Measurements from ENCODE around the gene CCDC120. TPM values are rescaled to one million over a fixed set of nuclear protein-coding genes. Genes with fewer than 3 reads are reported as not detected.

Gene CCDC120
- total and polyA plus RNA-seq, 2 donors from 2014 or later, result 5.2 to 13.7 TPM

- intact Hi-C loops (cut with DNase I), result no loop called here
- Histone ChIP-seq H3K36me3 (ENCODE audit: control insufficient read depth in 2 of 3, insufficient read depth in 3 of 3, low read length in 3 of 3) (peaks cover 0 to 11% (median 10%) of the 10 kb centered on the region in 3 donors), H3K9me3 (ENCODE audit: control insufficient read depth in 2 of 3, insufficient read depth in 1 of 3, low read length in 3 of 3) (no peaks in the 10 kb centered on the region), H3K4me1 (ENCODE audit: control insufficient read depth in 2 of 3, insufficient read depth in 2 of 3, low read depth in 1 of 3, low read length in 3 of 3) (no peaks in the 10 kb centered on the region), H3K4me3 (ENCODE audit: low read length in 3 of 3) (no peak overlapping the region), H3K9ac (ENCODE audit: low read length in 3 of 3) (no peak overlapping the region), H3K27ac (ENCODE audit: low read depth in 2 of 2, low read length in 2 of 2) (no peak overlapping the region), H3K27me3 (ENCODE audit: control insufficient read depth, insufficient read depth, low read length) (no peaks in the 10 kb centered on the region)
- DNase-seq (no peak), FAIRE-seq (no peak)
- TF ChIP-seq, protein P1, sequence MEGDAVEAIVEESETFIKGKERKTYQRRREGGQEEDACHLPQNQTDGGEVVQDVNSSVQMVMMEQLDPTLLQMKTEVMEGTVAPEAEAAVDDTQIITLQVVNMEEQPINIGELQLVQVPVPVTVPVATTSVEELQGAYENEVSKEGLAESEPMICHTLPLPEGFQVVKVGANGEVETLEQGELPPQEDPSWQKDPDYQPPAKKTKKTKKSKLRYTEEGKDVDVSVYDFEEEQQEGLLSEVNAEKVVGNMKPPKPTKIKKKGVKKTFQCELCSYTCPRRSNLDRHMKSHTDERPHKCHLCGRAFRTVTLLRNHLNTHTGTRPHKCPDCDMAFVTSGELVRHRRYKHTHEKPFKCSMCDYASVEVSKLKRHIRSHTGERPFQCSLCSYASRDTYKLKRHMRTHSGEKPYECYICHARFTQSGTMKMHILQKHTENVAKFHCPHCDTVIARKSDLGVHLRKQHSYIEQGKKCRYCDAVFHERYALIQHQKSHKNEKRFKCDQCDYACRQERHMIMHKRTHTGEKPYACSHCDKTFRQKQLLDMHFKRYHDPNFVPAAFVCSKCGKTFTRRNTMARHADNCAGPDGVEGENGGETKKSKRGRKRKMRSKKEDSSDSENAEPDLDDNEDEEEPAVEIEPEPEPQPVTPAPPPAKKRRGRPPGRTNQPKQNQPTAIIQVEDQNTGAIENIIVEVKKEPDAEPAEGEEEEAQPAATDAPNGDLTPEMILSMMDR (IDR thresholded peaks at IDR 0.05; ENCODE audit: borderline replicate concordance, extremely low read depth, insufficient read depth), result no peak
Observed at GRCh38 chrX:49116076-49116475, 57.3 kb downstream of the CCDC120 start.

- Histone ChIP-seq H3K27ac (ENCODE audit: low read depth in 2 of 2, low read length in 2 of 2) (no peak overlapping the region), H3K27me3 (ENCODE audit: control insufficient read depth, insufficient read depth, low read length) (no peaks in the 10 kb centered on the region), H3K4me1 (ENCODE audit: control insufficient read depth in 2 of 3, insufficient read depth in 2 of 3, low read depth in 1 of 3, low read length in 3 of 3) (no peaks in the 10 kb centered on the region), H3K9ac (ENCODE audit: low read length in 3 of 3) (no peak overlapping the region), H3K4me3 (ENCODE audit: low read length in 3 of 3) (no peak overlapping the region), H3K36me3 (ENCODE audit: control insufficient read depth in 2 of 3, insufficient read depth in 3 of 3, low read length in 3 of 3) (peaks cover 0 to 15% (median 11%) of the 10 kb centered on the region in 3 donors), H3K9me3 (ENCODE audit: control insufficient read depth in 2 of 3, insufficient read depth in 1 of 3, low read length in 3 of 3) (no peaks in the 10 kb centered on the region)
- intact Hi-C loops (cut with DNase I), result no loop called here
- TF ChIP-seq, protein P1 (IDR thresholded peaks at IDR 0.05; ENCODE audit: borderline replicate concordance, extremely low read depth, insufficient read depth), result no peak
- no peak for FAIRE-seq
- no peak for DNase-seq
Observed at GRCh38 chrX:49116716-49117115, 57.9 kb downstream of the CCDC120 start.

- Histone ChIP-seq H3K4me3 (ENCODE audit: low read length in 3 of 3) (no peak overlapping the region), H3K27ac (ENCODE audit: low read depth in 2 of 2, low read length in 2 of 2) (no peak overlapping the region), H3K36me3 (ENCODE audit: control insufficient read depth in 2 of 3, insufficient read depth in 3 of 3, low read length in 3 of 3) (peaks cover 0 to 17% (median 11%) of the 10 kb centered on the region in 3 donors), H3K27me3 (ENCODE audit: control insufficient read depth, insufficient read depth, low read length) (no peaks in the 10 kb centered on the region), H3K9me3 (ENCODE audit: control insufficient read depth in 2 of 3, insufficient read depth in 1 of 3, low read length in 3 of 3) (no peaks in the 10 kb centered on the region), H3K4me1 (ENCODE audit: control insufficient read depth in 2 of 3, insufficient read depth in 2 of 3, low read depth in 1 of 3, low read length in 3 of 3) (peaks cover 0 to 3% (median 1%) of the 10 kb centered on the region in 3 donors), H3K9ac (ENCODE audit: low read length in 3 of 3) (no peak overlapping the region)
- intact Hi-C loops (cut with DNase I), result no loop called here
- DNase-seq (no peak), FAIRE-seq (no peak)
- TF ChIP-seq, protein P1 (IDR thresholded peaks at IDR 0.05; ENCODE audit: borderline replicate concordance, extremely low read depth, insufficient read depth), result no peak
Observed at GRCh38 chrX:49117581-49117980, 58.8 kb downstream of the CCDC120 start.

Other genes with a start within 250 kb of the CCDC120 start
- 0.19 TPM for gene ERAS, start 232.5 kb upstream of the CCDC120 start, total RNA-seq
- gene ERAS, start 232.5 kb upstream of the CCDC120 start, polyA plus RNA-seq (ENCODE audit: insufficient read depth, low read depth, low replicate concordance), result 0.43 TPM
- gene PCSK1N, start 223.4 kb upstream of the CCDC120 start, total RNA-seq, result 131 TPM
- 331 TPM for gene PCSK1N, start 223.4 kb upstream of the CCDC120 start, polyA plus RNA-seq (ENCODE audit: insufficient read depth, low read depth, low replicate concordance)
- 44.8 TPM for gene TIMM17B, start 161.2 kb upstream of the CCDC120 start, total RNA-seq
- 109 TPM for gene TIMM17B, start 161.2 kb upstream of the CCDC120 start, polyA plus RNA-seq (ENCODE audit: insufficient read depth, low read depth, low replicate concordance)
- gene PQBP1, start 161.1 kb upstream of the CCDC120 start, total RNA-seq, result 61.3 TPM
- gene PQBP1, start 161.1 kb upstream of the CCDC120 start, polyA plus RNA-seq (ENCODE audit: insufficient read depth, low read depth, low replicate concordance), result 93.4 TPM
- gene SLC35A2, start 147.4 kb upstream of the CCDC120 start, total RNA-seq, result 34.2 TPM
- gene SLC35A2, start 147.4 kb upstream of the CCDC120 start, polyA plus RNA-seq (ENCODE audit: insufficient read depth, low read depth, low replicate concordance), result 29.3 TPM
- 29.6 TPM for gene PIM2, start 140.0 kb upstream of the CCDC120 start, total RNA-seq
- 8.7 TPM for gene PIM2, start 140.0 kb upstream of the CCDC120 start, polyA plus RNA-seq (ENCODE audit: insufficient read depth, low read depth, low replicate concordance)
- gene OTUD5, start 101.4 kb upstream of the CCDC120 start, total RNA-seq, result 56.2 TPM
- gene OTUD5, start 101.4 kb upstream of the CCDC120 start, polyA plus RNA-seq (ENCODE audit: insufficient read depth, low read depth, low replicate concordance), result 40.2 TPM
- gene KCND1, start 87.2 kb upstream of the CCDC120 start, total RNA-seq, result 2.2 TPM
- gene KCND1, start 87.2 kb upstream of the CCDC120 start, polyA plus RNA-seq (ENCODE audit: insufficient read depth, low read depth, low replicate concordance), result 0.92 TPM
- gene GRIPAP1, start 56.7 kb upstream of the CCDC120 start, total RNA-seq, result 52.8 TPM
- gene GRIPAP1, start 56.7 kb upstream of the CCDC120 start, polyA plus RNA-seq (ENCODE audit: insufficient read depth, low read depth, low replicate concordance), result 24.0 TPM
- gene TFE3, start 15.6 kb upstream of the CCDC120 start, total RNA-seq, result 47.3 TPM
- 32.8 TPM for gene TFE3, start 15.6 kb upstream of the CCDC120 start, polyA plus RNA-seq (ENCODE audit: insufficient read depth, low read depth, low replicate concordance)
- gene PRAF2, start 15.0 kb downstream of the CCDC120 start, total RNA-seq, result 24.0 TPM
- gene PRAF2, start 15.0 kb downstream of the CCDC120 start, polyA plus RNA-seq (ENCODE audit: insufficient read depth, low read depth, low replicate concordance), result 47.9 TPM
- gene WDR45, start 20.9 kb downstream of the CCDC120 start, total RNA-seq, result 67.4 TPM
- gene WDR45, start 20.9 kb downstream of the CCDC120 start, polyA plus RNA-seq (ENCODE audit: insufficient read depth, low read depth, low replicate concordance), result 72.4 TPM
- 20.4 TPM for gene GPKOW, start 64.7 kb downstream of the CCDC120 start, total RNA-seq
- gene GPKOW, start 64.7 kb downstream of the CCDC120 start, polyA plus RNA-seq (ENCODE audit: insufficient read depth, low read depth, low replicate concordance), result 21.4 TPM
- 11.6 TPM for gene MAGIX, start 103.8 kb downstream of the CCDC120 start, total RNA-seq
- gene MAGIX, start 103.8 kb downstream of the CCDC120 start, polyA plus RNA-seq (ENCODE audit: insufficient read depth, low read depth, low replicate concordance), result 34.0 TPM
- 139 TPM for gene PLP2, start 112.9 kb downstream of the CCDC120 start, total RNA-seq
- 58.6 TPM for gene PLP2, start 112.9 kb downstream of the CCDC120 start, polyA plus RNA-seq (ENCODE audit: insufficient read depth, low read depth, low replicate concordance)
- 11.6 TPM for gene PRICKLE3, start 127.4 kb downstream of the CCDC120 start, total RNA-seq
- 3.4 TPM for gene PRICKLE3, start 127.4 kb downstream of the CCDC120 start, polyA plus RNA-seq (ENCODE audit: insufficient read depth, low read depth, low replicate concordance)
- 4.0 TPM for gene SYP, start 141.2 kb downstream of the CCDC120 start, total RNA-seq
- 7.2 TPM for gene SYP, start 141.2 kb downstream of the CCDC120 start, polyA plus RNA-seq (ENCODE audit: insufficient read depth, low read depth, low replicate concordance)
- 0.25 TPM for gene CACNA1F, start 174.3 kb downstream of the CCDC120 start, total RNA-seq
- 0.15 TPM for gene CACNA1F, start 174.3 kb downstream of the CCDC120 start, polyA plus RNA-seq (ENCODE audit: insufficient read depth, low read depth, low replicate concordance)
- 18.5 TPM for gene CCDC22, start 176.5 kb downstream of the CCDC120 start, total RNA-seq
- gene CCDC22, start 176.5 kb downstream of the CCDC120 start, polyA plus RNA-seq (ENCODE audit: insufficient read depth, low read depth, low replicate concordance), result 13.4 TPM
- 2.0 TPM for gene FOXP3, start 205.7 kb downstream of the CCDC120 start, total RNA-seq
- 0.45 TPM for gene FOXP3, start 205.7 kb downstream of the CCDC120 start, polyA plus RNA-seq (ENCODE audit: insufficient read depth, low read depth, low replicate concordance)
- 4.5 TPM for gene PPP1R3F, start 210.8 kb downstream of the CCDC120 start, total RNA-seq
- gene PPP1R3F, start 210.8 kb downstream of the CCDC120 start, polyA plus RNA-seq (ENCODE audit: insufficient read depth, low read depth, low replicate concordance), result 5.1 TPM
- not detected for gene GAGE10, start 244.6 kb downstream of the CCDC120 start, total RNA-seq
- not detected for gene GAGE10, start 244.6 kb downstream of the CCDC120 start, polyA plus RNA-seq (ENCODE audit: insufficient read depth, low read depth, low replicate concordance)